K562 (cell line): ENCODE measurements around the gene RAB25. TPM values are rescaled to one million over a fixed set of nuclear protein-coding genes. Genes with fewer than 3 reads are reported as not detected.

ENCODE experiments used
- ESRRB ChIP-seq: fragments of 250-450 bp; sonication (Bioruptor Pico); IDR thresholded peaks from 2 replicates; pipeline ENCODE4 v1.5.0; 2020; ENCODE audit warnings: mild to moderate bottlenecking, moderate library complexity, borderline replicate concordance
- FOSL1 ChIP-seq: fragments of 200-800 bp; sonication (Bioruptor generic); conservative IDR thresholded peaks from 2 replicates; pipeline ENCODE4 v1.6.1; 2016; ENCODE audit warnings: missing genetic modification characterization, missing compliant biosample characterization
- GATA2 ChIP-seq: sonication (generic); formaldehyde crosslinking; IDR thresholded peaks from 2 replicates; pipeline ENCODE4 v1.4.0; 2020; ENCODE audit warnings: mild to moderate bottlenecking, missing genetic modification reagents
- JUNB ChIP-seq: fragments of 450-650 bp; formaldehyde crosslinking; conservative IDR thresholded peaks from 2 replicates; pipeline ENCODE4 v1.4.0; 2020; ENCODE audit warnings: mild to moderate bottlenecking
- KLF1 ChIP-seq: fragments of 450-650 bp; IDR thresholded peaks from 2 replicates; pipeline ENCODE4 v1.6.1; 2016; ENCODE audit warnings: missing genetic modification characterization, missing compliant biosample characterization
- PTRF ChIP-seq: fragments of 450-650 bp; IDR thresholded peaks from 2 replicates; pipeline ENCODE4 v1.6.1; 2016; ENCODE audit warnings: mild to moderate bottlenecking, missing genetic modification characterization, missing compliant biosample characterization
- SFPQ ChIP-seq: fragments of 200-400 bp; formaldehyde crosslinking; IDR thresholded peaks from 2 replicates; pipeline ENCODE4 v1.6.1; 2017; ENCODE audit warnings: mild to moderate bottlenecking, low read depth, low read length, moderate library complexity
- SIX5 ChIP-seq, 2 experiments: IDR thresholded peaks; 2 replicates each; pipeline ENCODE4 v1.6.1; 2011; ENCODE audit warnings: low read length in 2 of 2, borderline replicate concordance in 1 of 2, low read depth in 1 of 2, mild to moderate bottlenecking in 1 of 2, moderate library complexity in 1 of 2; ENCODE audit not compliant: insufficient read depth in 1 of 2
- ZNF239 ChIP-seq: fragments of 250-450 bp; sonication (Bioruptor Pico); IDR thresholded peaks from 2 replicates; pipeline ENCODE4 v1.4.0; 2020; ENCODE audit warnings: mild to moderate bottlenecking
- ZNF609 ChIP-seq: sonication (generic); formaldehyde crosslinking; IDR thresholded peaks from 2 replicates; pipeline ENCODE4 v1.8.1; 2023; ENCODE audit warnings: missing genetic modification reagents, mild to moderate bottlenecking, borderline replicate concordance
- ZNF740 ChIP-seq, 3 experiments: fragments of 200-800 bp in 1 of 3; sonication (Bioruptor generic) in 1 of 3; sonication (generic) in 1 of 3; formaldehyde crosslinking in 1 of 3; IDR thresholded peaks; 2 replicates each; pipeline versions ENCODE4 v1.6.1 to v1.8.0; 2016 to 2022; ENCODE audit warnings: mild to moderate bottlenecking in 2 of 3, missing compliant biosample characterization in 2 of 3, missing genetic modification characterization in 2 of 3, missing genetic modification reagents in 1 of 3
- polyA plus RNA-seq, 8 experiments: library from polyadenylated mRNA; depleted of rRNA in 4 of 8; stranded (reverse) in 5 of 8; unstranded in 3 of 8; fragments of >200 nt; fragmentation: Nextera tagmentation in 2 of 8; fragmentation: Illumina TruSeq in 1 of 8; extraction: Ambion mirVana in 2 of 8; extraction: Trizol in 1 of 8; gene quantifications; 2 replicates each; pipeline versions ENCODE4 v1.2.1 to v1.2.3, GENCODE V29; 2011 to 2014; ENCODE audit warnings: inconsistent platforms in 1 of 8, missing spikeins in 1 of 8
- total RNA-seq, 7 experiments: library from RNA; depleted of rRNA in 6 of 7; stranded (reverse); fragments of >200 nt in 6 of 7; fragmentation: Illumina TruSeq in 2 of 7; extraction: Trizol in 2 of 7; gene quantifications; 2 replicates each; pipeline versions ENCODE4 v1.2.1 to v1.2.3, GENCODE V29; 2011 to 2021; ENCODE audit warnings: low replicate concordance in 1 of 7
- TF ChIP-seq, protein P1 (sequence below): fragments of 250-450 bp; sonication (Bioruptor Pico); IDR thresholded peaks from 2 replicates; pipeline ENCODE4 v1.9.0; 2021; ENCODE audit warnings: mild to moderate bottlenecking, inconsistent platforms
- TF ChIP-seq, protein P2 (sequence below): fragments of 450-650 bp; formaldehyde crosslinking; IDR thresholded peaks from 2 replicates; pipeline ENCODE4 v1.4.0; 2022; ENCODE audit warnings: missing genetic modification characterization

The RAB25 gene
- total and polyA plus RNA-seq, 9 of the 15 experiments (the other 6 are each of a cell fraction or from before 2014, with no cell fraction given), result 0.10 to 0.27 (median 0.13) TPM; not detected in 6

DNA sequence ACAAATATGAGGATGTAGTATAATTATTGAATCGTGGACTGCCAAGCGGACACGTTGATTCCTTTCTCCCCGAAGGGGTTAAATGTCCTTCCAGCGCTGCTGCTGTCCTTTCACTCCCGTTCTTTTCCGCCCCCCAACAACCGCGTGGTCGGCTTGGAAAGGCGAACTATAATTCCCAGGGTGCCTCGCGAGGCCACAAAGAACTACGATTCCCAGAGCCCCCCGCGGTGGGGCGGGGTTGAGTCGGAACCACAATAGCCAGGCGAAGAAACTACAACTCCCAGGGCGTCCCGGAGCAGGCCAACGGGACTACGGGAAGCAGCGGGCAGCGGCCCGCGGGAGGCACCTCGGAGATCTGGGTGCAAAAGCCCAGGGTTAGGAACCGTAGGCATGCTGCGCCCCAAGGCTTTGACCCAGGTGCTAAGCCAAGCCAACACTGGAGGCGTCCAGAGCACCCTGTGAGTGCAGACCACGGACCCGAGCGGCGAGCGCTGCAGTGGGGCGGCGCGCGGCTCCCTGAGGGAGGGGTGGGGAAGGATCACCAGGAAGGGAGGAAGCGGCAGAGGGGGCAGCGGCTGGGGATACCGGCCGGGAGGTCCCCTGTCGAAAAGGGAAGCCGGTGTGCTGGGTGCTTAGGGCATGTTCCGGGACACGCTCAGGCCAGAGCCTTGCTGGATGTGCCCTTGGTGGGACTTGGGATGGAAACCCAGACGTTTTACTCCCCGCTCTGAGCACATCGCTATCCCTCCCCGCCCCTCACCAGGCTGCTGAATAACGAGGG, 6.3 kb upstream of the RAB25 start, which contains the start of gene LAMTOR2 (continued):
- no peak for TF ChIP-seq ZNF740 (CRISPR knock-in tag; IDR thresholded peaks at IDR 0.05)
- peak in 1 of 2 experiments; percentile 44; a peak in 1 of 4 replicates for TF ChIP-seq ZNF740 (tag; IDR thresholded peaks at IDR 0.05)
- TF ChIP-seq PTRF (tag), result no peak
- no peak for TF ChIP-seq GATA2
- TF ChIP-seq, protein P1, sequence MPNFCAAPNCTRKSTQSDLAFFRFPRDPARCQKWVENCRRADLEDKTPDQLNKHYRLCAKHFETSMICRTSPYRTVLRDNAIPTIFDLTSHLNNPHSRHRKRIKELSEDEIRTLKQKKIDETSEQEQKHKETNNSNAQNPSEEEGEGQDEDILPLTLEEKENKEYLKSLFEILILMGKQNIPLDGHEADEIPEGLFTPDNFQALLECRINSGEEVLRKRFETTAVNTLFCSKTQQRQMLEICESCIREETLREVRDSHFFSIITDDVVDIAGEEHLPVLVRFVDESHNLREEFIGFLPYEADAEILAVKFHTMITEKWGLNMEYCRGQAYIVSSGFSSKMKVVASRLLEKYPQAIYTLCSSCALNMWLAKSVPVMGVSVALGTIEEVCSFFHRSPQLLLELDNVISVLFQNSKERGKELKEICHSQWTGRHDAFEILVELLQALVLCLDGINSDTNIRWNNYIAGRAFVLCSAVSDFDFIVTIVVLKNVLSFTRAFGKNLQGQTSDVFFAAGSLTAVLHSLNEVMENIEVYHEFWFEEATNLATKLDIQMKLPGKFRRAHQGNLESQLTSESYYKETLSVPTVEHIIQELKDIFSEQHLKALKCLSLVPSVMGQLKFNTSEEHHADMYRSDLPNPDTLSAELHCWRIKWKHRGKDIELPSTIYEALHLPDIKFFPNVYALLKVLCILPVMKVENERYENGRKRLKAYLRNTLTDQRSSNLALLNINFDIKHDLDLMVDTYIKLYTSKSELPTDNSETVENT, result peak; percentile 12; the same call in 1 of the 2 replicates
- TF ChIP-seq FOSL1 (tag), result 0 out of 2 replicates have a peak, but pooled peaks have one; percentile 20
- no peak for TF ChIP-seq JUNB (CRISPR knock-in tag)
- TF ChIP-seq SIX5 (IDR thresholded peaks at IDR 0.05; ENCODE audit: borderline replicate concordance in 1 of 2, insufficient read depth in 1 of 2, low read depth in 1 of 2, low read length in 2 of 2), result peak; percentile 98
- no peak for TF ChIP-seq ESRRB (CRISPR knock-in tag)
- no peak for TF ChIP-seq SFPQ
- TF ChIP-seq ZNF609, result no peak
- TF ChIP-seq ZNF239 (CRISPR knock-in tag), result no peak
- TF ChIP-seq, protein P2, sequence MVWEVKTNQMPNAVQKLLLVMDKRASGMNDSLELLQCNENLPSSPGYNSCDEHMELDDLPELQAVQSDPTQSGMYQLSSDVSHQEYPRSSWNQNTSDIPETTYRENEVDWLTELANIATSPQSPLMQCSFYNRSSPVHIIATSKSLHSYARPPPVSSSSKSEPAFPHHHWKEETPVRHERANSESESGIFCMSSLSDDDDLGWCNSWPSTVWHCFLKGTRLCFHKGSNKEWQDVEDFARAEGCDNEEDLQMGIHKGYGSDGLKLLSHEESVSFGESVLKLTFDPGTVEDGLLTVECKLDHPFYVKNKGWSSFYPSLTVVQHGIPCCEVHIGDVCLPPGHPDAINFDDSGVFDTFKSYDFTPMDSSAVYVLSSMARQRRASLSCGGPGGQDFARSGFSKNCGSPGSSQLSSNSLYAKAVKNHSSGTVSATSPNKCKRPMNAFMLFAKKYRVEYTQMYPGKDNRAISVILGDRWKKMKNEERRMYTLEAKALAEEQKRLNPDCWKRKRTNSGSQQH (CRISPR knock-in tag), result no peak
- TF ChIP-seq KLF1 (tag), result peak; percentile 71
